Activated T-helper 1 cell treated with anti-CD3 and anti-CD28 coated beads, Interleukin-12 subunit alpha, Interleukin-12 subunit beta, Interleukin-2, Interleukin-4 antibody, amounts not matched to agents 30 ng/mL and 10 ng/mL and 1 ng/mL, durations not matched to agents 14 hours and 24 hours and 36 hours (primary cell): ENCODE measurements around the gene LMNA. TPM values are rescaled to one million over a fixed set of nuclear protein-coding genes. Genes with fewer than 3 reads are reported as not detected.

Source experiments
- DNase-seq: peaks from one replicate; pipeline ENCODE4 v3.0.0; 2021; ENCODE audit warnings: low spot score
- H3K27ac Mint-ChIP-seq: one replicate; pipeline ENCODE4 v1.8.0; 2021; ENCODE audit warnings: mild to moderate bottlenecking, mixed read lengths
- H3K27me3 Mint-ChIP-seq: one replicate; pipeline ENCODE4 v1.8.0; 2022; ENCODE audit warnings: mild to moderate bottlenecking, moderate library complexity, mixed read lengths; ENCODE audit not compliant: insufficient read depth
- H3K36me3 Mint-ChIP-seq: one replicate; pipeline ENCODE4 v1.8.0; 2021; ENCODE audit warnings: low read depth, mixed read lengths
- H3K4me1 Mint-ChIP-seq: one replicate; pipeline ENCODE4 v1.8.0; 2021; ENCODE audit warnings: low read depth, mixed read lengths
- H3K4me3 Mint-ChIP-seq: one replicate; pipeline ENCODE4 v1.8.0; 2021; ENCODE audit warnings: mild to moderate bottlenecking, moderate library complexity, mixed read lengths
- H3K9me3 Mint-ChIP-seq: one replicate; pipeline ENCODE4 v1.8.0; 2021; ENCODE audit warnings: mixed read lengths
- intact Hi-C: fragments of 100-400 bp; cut with micrococcal nuclease; formaldehyde crosslinking; loops from one replicate; pipeline ENCODE4 v1.15.1; 2024
- total RNA-seq: library from RNA; stranded (reverse); gene quantifications from 2 replicates; pipeline ENCODE4 v1.2.3, GENCODE V29; 2022

The LMNA gene
- total RNA-seq, 1 donor from 2014 or later, result 84.1 TPM

GRCh38 chr1:156075775-156076204 is 38.7 kb upstream of the LMNA start:
- intact Hi-C loops, result no loop called here
- Mint-ChIP-seq H3K36me3 (no peaks in the 10 kb centered on the region), H3K27me3 (peaks cover 43% of the 10 kb centered on the region), H3K9me3 (no peaks in the 10 kb centered on the region), H3K27ac (no peak overlapping the region), H3K4me1 (peaks cover 5% of the 10 kb centered on the region), H3K4me3 (no peak overlapping the region)
- no peak for DNase-seq

GRCh38 chr1:156076609-156077429 is 37.7 kb upstream of the LMNA start:
- DNase-seq, result no peak
- Mint-ChIP-seq H3K4me3 (no peak overlapping the region), H3K4me1 (peaks cover 5% of the 10 kb centered on the region), H3K9me3 (no peaks in the 10 kb centered on the region), H3K27me3 (peaks cover 46% of the 10 kb centered on the region), H3K27ac (no peak overlapping the region), H3K36me3 (no peaks in the 10 kb centered on the region)
- intact Hi-C loops, result no loop called here

- peaks cover 5% of the 10 kb centered on the region for H3K4me1 Mint-ChIP-seq
- no peaks in the 10 kb centered on the region for H3K36me3 Mint-ChIP-seq
- H3K9me3 Mint-ChIP-seq, result no peaks in the 10 kb centered on the region
- no peak overlapping the region for H3K4me3 Mint-ChIP-seq
- no peak for DNase-seq
- peaks cover 45% of the 10 kb centered on the region for H3K27me3 Mint-ChIP-seq
- H3K27ac Mint-ChIP-seq, result no peak overlapping the region
- intact Hi-C loops, result no loop called here
Measured at GRCh38 chr1:156077430-156077760, 37.1 kb upstream of the LMNA start.

DNA sequence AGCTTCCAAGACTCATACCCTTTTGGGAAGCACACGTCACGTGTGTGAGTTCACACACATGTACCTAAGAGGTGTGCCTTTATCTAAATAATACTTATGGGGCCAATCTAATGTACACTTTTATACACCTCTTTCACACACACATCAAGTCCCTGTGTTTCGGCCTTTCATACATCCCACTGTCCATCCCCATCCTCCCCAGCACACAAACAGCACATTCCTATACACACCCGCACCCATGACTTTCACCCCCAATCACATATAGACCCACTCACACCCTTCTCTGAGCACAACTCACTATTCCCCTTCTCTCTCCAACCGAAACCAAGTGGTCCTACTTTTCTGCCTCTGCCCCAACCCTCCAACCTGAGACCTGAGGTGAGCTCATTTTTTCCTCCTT is 35.8 kb upstream of the LMNA start:
- Mint-ChIP-seq H3K36me3 (no peaks in the 10 kb centered on the region), H3K4me1 (peaks cover 5% of the 10 kb centered on the region), H3K27ac (peak overlapping the region; percentile 15), H3K27me3 (peaks cover 45% of the 10 kb centered on the region), H3K9me3 (no peaks in the 10 kb centered on the region), H3K4me3 (no peak overlapping the region)
- no peak for DNase-seq
- intact Hi-C loops, result no loop called here

- Mint-ChIP-seq H3K4me3 (peak overlapping the region; percentile 11), H3K27me3 (peaks cover 55% of the 10 kb centered on the region), H3K9me3 (no peaks in the 10 kb centered on the region), H3K4me1 (peaks cover 10% of the 10 kb centered on the region), H3K36me3 (no peaks in the 10 kb centered on the region), H3K27ac (no peak overlapping the region)
- no peak for DNase-seq
- intact Hi-C loops, result no loop called here
Measured at GRCh38 chr1:156079762-156080161, 34.7 kb upstream of the LMNA start.

DNA sequence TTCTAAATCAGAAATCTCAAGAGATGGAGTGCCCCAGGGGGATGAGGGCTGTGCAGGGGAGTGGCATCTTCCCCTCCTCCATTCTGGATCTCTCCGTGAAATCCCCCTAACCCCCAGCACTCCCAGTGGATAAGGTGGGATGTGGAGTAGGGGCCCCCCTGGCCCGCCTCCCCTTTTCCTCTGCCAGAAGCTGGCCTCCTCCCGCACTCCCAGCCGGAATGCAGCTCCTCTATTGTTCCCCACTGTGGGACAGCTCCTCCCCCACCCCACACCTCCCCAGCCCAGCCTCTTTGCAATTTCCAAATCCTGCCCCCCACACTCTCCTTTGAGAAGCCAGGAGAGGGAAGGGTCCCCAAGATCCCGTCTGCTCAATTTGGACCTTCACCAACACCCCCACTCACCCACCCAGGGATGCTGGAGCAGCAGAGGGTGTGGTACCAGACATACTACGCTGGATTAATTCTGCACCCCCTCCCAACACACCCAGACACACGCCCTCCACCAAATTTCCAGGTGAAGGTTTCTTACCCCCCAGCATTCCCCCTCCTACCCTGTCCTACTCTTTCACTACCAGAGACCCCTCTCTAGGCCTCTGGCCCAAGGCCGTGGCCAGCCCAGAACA is 34.2 kb upstream of the LMNA start:
- H3K4me3 Mint-ChIP-seq, result no peak overlapping the region
- intact Hi-C loops, result no loop called here

GRCh38 chr1:156080863-156081179 is 33.7 kb upstream of the LMNA start:
- Mint-ChIP-seq H3K9me3 (no peaks in the 10 kb centered on the region), H3K27ac (no peak overlapping the region), H3K36me3 (no peaks in the 10 kb centered on the region), H3K27me3 (peaks cover 61% of the 10 kb centered on the region), H3K4me3 (peak overlapping the region; percentile 62), H3K4me1 (peaks cover 5% of the 10 kb centered on the region)
- intact Hi-C loops, result no loop called here
- no peak for DNase-seq

More for the DNA sequence above, 34.2 kb upstream of the LMNA start:
- peaks cover 58% of the 10 kb centered on the region for H3K27me3 Mint-ChIP-seq
- no peaks in the 10 kb centered on the region for H3K36me3 Mint-ChIP-seq
- H3K27ac Mint-ChIP-seq, result no peak overlapping the region
- DNase-seq, result no peak
- no peaks in the 10 kb centered on the region for H3K9me3 Mint-ChIP-seq
- peaks cover 10% of the 10 kb centered on the region for H3K4me1 Mint-ChIP-seq

DNA sequence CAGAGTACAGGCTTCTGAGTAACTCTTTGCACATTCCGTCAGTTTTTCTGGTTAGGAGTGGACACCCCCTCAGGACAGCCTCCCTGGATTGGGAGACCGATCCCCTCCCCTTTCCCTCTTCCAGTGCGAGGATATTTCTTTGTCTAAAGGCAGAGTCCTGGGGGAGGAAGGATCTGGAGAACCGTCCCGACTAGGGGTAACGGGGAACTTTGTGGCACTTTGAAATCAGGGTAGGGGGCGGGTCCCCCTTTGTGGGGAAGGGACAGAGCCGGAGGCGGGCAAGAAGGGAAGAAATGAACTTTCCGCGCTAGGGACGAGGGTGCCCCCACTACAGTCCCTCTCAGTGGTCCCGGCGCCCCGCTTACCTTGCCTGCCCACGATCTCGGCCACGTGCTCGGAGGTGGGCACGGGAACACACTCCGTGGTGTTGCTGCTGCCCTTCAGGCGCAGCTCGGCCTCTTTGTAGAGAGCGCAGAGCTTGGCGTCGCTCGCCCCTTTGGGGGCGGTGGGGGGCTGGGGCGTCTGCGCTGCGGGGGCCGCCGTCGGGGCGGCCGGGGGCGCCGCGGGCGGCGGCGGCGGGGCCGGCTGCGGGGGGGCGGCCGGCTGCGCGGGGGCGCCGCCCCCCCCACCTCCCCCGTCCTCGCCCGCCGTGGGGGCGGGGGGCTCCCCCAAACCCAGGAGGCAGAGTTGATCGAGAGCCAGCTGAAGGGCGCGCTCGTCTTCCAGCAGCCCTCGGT is 33.2 kb upstream of the LMNA start:
- intact Hi-C loops, result no loop called here
- Mint-ChIP-seq H3K4me1 (peaks cover 5% of the 10 kb centered on the region), H3K4me3 (peak overlapping the region; percentile 78), H3K36me3 (no peaks in the 10 kb centered on the region), H3K9me3 (no peaks in the 10 kb centered on the region), H3K27ac (no peak overlapping the region), H3K27me3 (peaks cover 67% of the 10 kb centered on the region)
- no peak for DNase-seq

GRCh38 chr1:156081917-156082308 is 32.6 kb upstream of the LMNA start:
- no peaks in the 10 kb centered on the region for H3K9me3 Mint-ChIP-seq
- H3K27me3 Mint-ChIP-seq, result peaks cover 71% of the 10 kb centered on the region
- no peak overlapping the region for H3K27ac Mint-ChIP-seq
- no peak for DNase-seq
- no peaks in the 10 kb centered on the region for H3K36me3 Mint-ChIP-seq
- H3K4me1 Mint-ChIP-seq, result peaks cover 5% of the 10 kb centered on the region
- intact Hi-C loops, result loop anchor here (1.0 to 2.0 kb wide), 2 partner anchors 28 to 257 kb away; partner anchors contain the start of genes CCT3, LAMTOR2 and TSACC
- H3K4me3 Mint-ChIP-seq, result peak overlapping the region; percentile 78

- Mint-ChIP-seq H3K27me3 (peaks cover 76% of the 10 kb centered on the region), H3K9me3 (no peaks in the 10 kb centered on the region), H3K36me3 (no peaks in the 10 kb centered on the region), H3K27ac (no peak within 1 kb of the TSS), H3K4me1 (peaks cover 5% of the 10 kb centered on the region), H3K4me3 (peak within 1 kb of the TSS; percentile 82)
- peak; percentile 42 for DNase-seq
- intact Hi-C loops, result loop anchor here (1.0 to 2.0 kb wide), 2 partner anchors 28 to 256 kb away; partner anchors contain the start of genes CCT3, LAMTOR2 and TSACC
Measured at GRCh38 chr1:156082309-156083091, 32.0 kb upstream of the LMNA start, which contains the start of gene MEX3A. MEX3A (minus strand) TSS chr1:156082465; CDS start chr1:156081998, 467 bp downstream.

- H3K36me3 Mint-ChIP-seq, result no peaks in the 10 kb centered on the region
- H3K4me3 Mint-ChIP-seq, result peak overlapping the region; percentile 74
- peaks cover 70% of the 10 kb centered on the region for H3K27me3 Mint-ChIP-seq
- H3K9me3 Mint-ChIP-seq, result no peaks in the 10 kb centered on the region
- H3K27ac Mint-ChIP-seq, result no peak overlapping the region
- intact Hi-C loops, result loop anchor here (2.0 kb wide), 1 partner anchor 255 kb away; the partner anchor contains the start of genes CCT3 and TSACC
- peaks cover 5% of the 10 kb centered on the region for H3K4me1 Mint-ChIP-seq
- no peak for DNase-seq
Measured at GRCh38 chr1:156083800-156084790, 30.4 kb upstream of the LMNA start.
